Hematopoietic multipotent progenitor cell treated with erythropoietin and hydrocortisone succinate and interleukin-3 and kit ligand, for 4 days (in vitro differentiated cells): ENCODE data around the gene ZNF302.
"Not testable (repeated sequence)": the region's sequence is repeated elsewhere in the genome, so short reads cannot be mapped to it uniquely, and the experiment has no call there.

Experiments
- DNase-seq: peaks from one replicate; pipeline ENCODE4 v3.0.0-alpha.2; 2015

ZNF302 gene

GRCh38 chr19:34675250-34675649 lies 2.2 kb upstream of the ZNF302 start:
- no peak for DNase-seq

GRCh38 chr19:34675919-34676318 lies 1.6 kb upstream of the ZNF302 start:
- no peak for DNase-seq

- peak; percentile 93 for DNase-seq
Measured at GRCh38 chr19:34676697-34677385, 637 bp upstream of the ZNF302 start, which contains the start of gene SCGB2B2. Gene SCGB2B2 (minus strand): TSS chr19:34677159. CDS start chr19:34594563, 82,596 bp downstream.

- no peak for DNase-seq
Measured at GRCh38 chr19:34678085-34678412, 571 bp downstream of the ZNF302 start.

- no peak for DNase-seq
Measured at GRCh38 chr19:34678421-34678820, 943 bp downstream of the ZNF302 start.

- no peak for DNase-seq
Measured at GRCh38 chr19:34681478-34681877, 4.0 kb downstream of the ZNF302 start.

- DNase-seq: not testable (repeated sequence)
Measured at GRCh38 chr19:34685266-34685665, 7.8 kb downstream of the ZNF302 start.

- no peak for DNase-seq
Measured at GRCh38 chr19:34686455-34686854, 9.0 kb downstream of the ZNF302 start.

- DNase-seq: no peak
Measured at GRCh38 chr19:34687348-34687747, 9.9 kb downstream of the ZNF302 start.

- DNase-seq: no peak
Measured at GRCh38 chr19:34688592-34688991, 11.1 kb downstream of the ZNF302 start.

GRCh38 chr19:34690372-34690771 lies 12.9 kb downstream of the ZNF302 start:
- no peak for DNase-seq

- DNase-seq: no peak
Measured at GRCh38 chr19:34692549-34692948, 15.1 kb downstream of the ZNF302 start.

- DNase-seq: no peak
Measured at GRCh38 chr19:34707661-34708060, 30.2 kb downstream of the ZNF302 start.

GRCh38 chr19:34711890-34712289 lies 34.4 kb downstream of the ZNF302 start:
- no peak for DNase-seq

GRCh38 chr19:34712395-34713261 lies 35.1 kb downstream of the ZNF302 start:
- DNase-seq: peak; percentile 90

GRCh38 chr19:34713262-34713637 lies 35.8 kb downstream of the ZNF302 start:
- DNase-seq: peak; percentile 15

- no peak for DNase-seq
Measured at GRCh38 chr19:34715357-34715756, 37.9 kb downstream of the ZNF302 start.

GRCh38 chr19:34722353-34722752 lies 44.9 kb downstream of the ZNF302 start:
- no peak for DNase-seq

GRCh38 chr19:34725400-34725799 lies 47.9 kb downstream of the ZNF302 start:
- no peak for DNase-seq

- DNase-seq: no peak
Measured at GRCh38 chr19:34731019-34731829, 53.7 kb downstream of the ZNF302 start.

GRCh38 chr19:34731964-34732363 lies 54.5 kb downstream of the ZNF302 start:
- no peak for DNase-seq

GRCh38 chr19:34732612-34733211 lies 55.2 kb downstream of the ZNF302 start:
- peak; percentile 41 for DNase-seq

- DNase-seq: peak; percentile 92
Measured at GRCh38 chr19:34733266-34733745, 55.8 kb downstream of the ZNF302 start.
